ENCODE results near the gene COL6A2. TPM values are rescaled to one million over a fixed set of nuclear protein-coding genes. Genes with fewer than 3 reads are reported as not detected.

Gene COL6A2
- total and polyA plus RNA-seq, 10 of the 15 experiments (the other 5 are each of a cell fraction or from before 2014, with no cell fraction given), result 0.16 to 1.3 (median 0.34) TPM; not detected in 7

GRCh38 chr21:46083791-46084561, 13.9 kb upstream of the COL6A2 start:
- ChIA-PET RAD21 (ENCODE audit: unreplicated experiment) (no interaction called here), POLR2A (no interaction called here), SMC1A (ENCODE audit: uncharacterized antibody, unreplicated experiment) (no interaction called here), CTCF (no interaction called here)
- intact Hi-C loops (cut with micrococcal nuclease; ENCODE audit: unreplicated experiment), result no loop called here
- Histone ChIP-seq H3K4me1 (ENCODE audit: control insufficient read depth, insufficient read depth, low read length) (no peaks in the 10 kb centered on the region), H3K9ac (ENCODE audit: control insufficient read depth, insufficient read depth, low read length) (no peak overlapping the region), H3K36me3 (ENCODE audit: control insufficient read depth in 2 of 2, insufficient read depth in 2 of 2, low read length in 1 of 2) (no peaks in the 10 kb centered on the region), H3K27ac (ENCODE audit: control insufficient read depth, insufficient read depth) (no peak overlapping the region), H3K9me3 (replicated peaks; ENCODE audit: control insufficient read depth, insufficient read depth, low read length) (no peaks in the 10 kb centered on the region; the same call in 2 of the 3 replicates), H3K4me2 (ENCODE audit: control insufficient read depth, insufficient read depth) (no peak overlapping the region), H3K27me3 (replicated peaks in 1 of 2; ENCODE audit: control insufficient read depth in 2 of 2, insufficient read depth in 2 of 2, low read length in 1 of 2) (no peaks in the 10 kb centered on the region), H4K20me1 (ENCODE audit: control insufficient read depth, insufficient read depth) (no peaks in the 10 kb centered on the region), H3K79me2 (ENCODE audit: control insufficient read depth, insufficient read depth, low read length) (no peaks in the 10 kb centered on the region), H2AFZ (ENCODE audit: control insufficient read depth, low read depth, low read length) (no peak overlapping the region), H3K4me3 (no peak overlapping the region)
- in situ Hi-C loops (cut with MboI), result no loop called here
- 59% methylated on average over 27 of the region's 29 CpGs for WGBS (ENCODE audit: insufficient coverage, insufficient replicate concordance, low lambda C conversion rate, missing lambda C conversion rate)
- no TSS peak for BruUV-seq (replicated peaks)
- DNase-seq (ENCODE audit: low read depth, low spot score) (no peak), FAIRE-seq (no peak), ATAC-seq (no peak)
- TF ChIP-seq ZSCAN29 (IDR thresholded peaks at IDR 0.05), result no peak
- TF ChIP-seq PKNOX1 (IDR thresholded peaks at IDR 0.05), result no peak
- no peak for TF ChIP-seq NR2C1 (IDR thresholded peaks at IDR 0.05)
- no peak for TF ChIP-seq IKZF1 (conservative IDR thresholded peaks at IDR 0.05)
- no peak for TF ChIP-seq IRF4 (IDR thresholded peaks at IDR 0.05; ENCODE audit: low read depth, low read length)
- no peak for TF ChIP-seq E2F4 (IDR thresholded peaks at IDR 0.05; ENCODE audit: low read depth, low read length)
- no peak for TF ChIP-seq CUX1 (IDR thresholded peaks at IDR 0.05; ENCODE audit: insufficient replicate concordance, low read depth, low read length)
- no peak for TF ChIP-seq ESRRA (IDR thresholded peaks at IDR 0.05; ENCODE audit: low read length)
- no peak for TF ChIP-seq FOXK2 (IDR thresholded peaks at IDR 0.05)
- TF ChIP-seq BACH1 (IDR thresholded peaks at IDR 0.05; ENCODE audit: borderline replicate concordance), result no peak
- TF ChIP-seq E2F8 (IDR thresholded peaks at IDR 0.05; ENCODE audit: low read depth, partially characterized antibody), result no peak
